Glutamatergic neuron (in vitro differentiated cells): Measurements from ENCODE around the gene CDK19. TPM values are rescaled to one million over a fixed set of nuclear protein-coding genes. Genes with fewer than 3 reads are reported as not detected.
"Not testable (repeated sequence)": the region's sequence is repeated elsewhere in the genome, so short reads cannot be mapped to it uniquely, and the experiment has no call there.

Experiments used
- DNase-seq: peaks from one replicate; pipeline ENCODE4 v3.0.0; 2022
- H3K27ac Mint-ChIP-seq: one replicate; pipeline ENCODE4 v1.8.0; 2020; ENCODE audit warnings: mild to moderate bottlenecking, mixed read lengths, inconsistent platforms; ENCODE audit not compliant: unreplicated experiment
- H3K27me3 Mint-ChIP-seq: one replicate; pipeline ENCODE4 v1.8.0; 2020; ENCODE audit warnings: mild to moderate bottlenecking, moderate library complexity, mixed read lengths, inconsistent platforms; ENCODE audit not compliant: unreplicated experiment
- H3K36me3 Mint-ChIP-seq: one replicate; pipeline ENCODE4 v1.8.0; 2020; ENCODE audit warnings: mild to moderate bottlenecking, mixed read lengths, inconsistent platforms; ENCODE audit not compliant: unreplicated experiment
- H3K4me1 Mint-ChIP-seq: one replicate; pipeline ENCODE4 v1.8.0; 2020; ENCODE audit warnings: mild to moderate bottlenecking, low read depth, mixed read lengths, inconsistent platforms; ENCODE audit not compliant: unreplicated experiment
- H3K4me3 Mint-ChIP-seq: one replicate; pipeline ENCODE4 v1.8.0; 2020; ENCODE audit warnings: mild to moderate bottlenecking, mixed read lengths, inconsistent platforms; ENCODE audit not compliant: unreplicated experiment
- H3K9me3 Mint-ChIP-seq: one replicate; pipeline ENCODE4 v1.8.0; 2020; ENCODE audit warnings: mild to moderate bottlenecking, moderate library complexity, mixed read lengths, inconsistent platforms; ENCODE audit not compliant: unreplicated experiment
- total RNA-seq: library from RNA; stranded (reverse); fragmentation: NEBNext Ultra II Directional; extraction: Animal tissue kit (Norgen Biotek cat#: 25700); gene quantifications from one replicate; pipeline ENCODE4 v1.2.1, GENCODE V29; 2021; ENCODE audit not compliant: unreplicated experiment
- TF ChIP-seq, protein P1 (sequence below): fragments of 200-600 bp; sonication (generic); IDR thresholded peaks from one replicate; pipeline ENCODE4 v1.5.0; 2021; ENCODE audit not compliant: partially characterized antibody, unreplicated experiment

Gene CDK19
- total RNA-seq, 1 donor from 2014 or later = 20.8 TPM

DNA sequence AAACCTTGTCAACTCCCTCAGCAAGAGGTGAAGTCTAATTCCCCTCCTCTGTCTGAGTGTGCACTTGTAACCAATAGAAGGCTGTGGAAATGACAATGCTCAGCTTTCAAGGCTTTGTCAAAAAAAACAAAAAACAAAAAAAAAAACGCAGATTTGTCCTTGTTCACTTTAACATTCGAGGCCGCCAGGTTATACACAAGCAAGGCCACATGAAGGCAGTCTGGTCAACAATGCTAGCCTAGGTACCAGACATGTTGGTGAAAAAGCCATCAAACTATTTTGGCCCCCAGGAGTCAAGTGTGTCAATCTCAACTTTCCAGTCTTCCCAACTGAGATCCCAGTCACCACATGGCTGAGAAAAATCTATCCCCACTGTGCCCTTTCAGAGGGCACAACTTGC is 92.3 kb downstream of the CDK19 start:
- no peaks in the 10 kb centered on the region for H3K4me1 Mint-ChIP-seq
- H3K27ac Mint-ChIP-seq = no peak overlapping the region
- H3K4me3 Mint-ChIP-seq = no peak overlapping the region
- no peak for DNase-seq
- peaks cover 1% of the 10 kb centered on the region for H3K9me3 Mint-ChIP-seq
- no peaks in the 10 kb centered on the region for H3K27me3 Mint-ChIP-seq
- H3K36me3 Mint-ChIP-seq = no peaks in the 10 kb centered on the region
- TF ChIP-seq, protein P1, sequence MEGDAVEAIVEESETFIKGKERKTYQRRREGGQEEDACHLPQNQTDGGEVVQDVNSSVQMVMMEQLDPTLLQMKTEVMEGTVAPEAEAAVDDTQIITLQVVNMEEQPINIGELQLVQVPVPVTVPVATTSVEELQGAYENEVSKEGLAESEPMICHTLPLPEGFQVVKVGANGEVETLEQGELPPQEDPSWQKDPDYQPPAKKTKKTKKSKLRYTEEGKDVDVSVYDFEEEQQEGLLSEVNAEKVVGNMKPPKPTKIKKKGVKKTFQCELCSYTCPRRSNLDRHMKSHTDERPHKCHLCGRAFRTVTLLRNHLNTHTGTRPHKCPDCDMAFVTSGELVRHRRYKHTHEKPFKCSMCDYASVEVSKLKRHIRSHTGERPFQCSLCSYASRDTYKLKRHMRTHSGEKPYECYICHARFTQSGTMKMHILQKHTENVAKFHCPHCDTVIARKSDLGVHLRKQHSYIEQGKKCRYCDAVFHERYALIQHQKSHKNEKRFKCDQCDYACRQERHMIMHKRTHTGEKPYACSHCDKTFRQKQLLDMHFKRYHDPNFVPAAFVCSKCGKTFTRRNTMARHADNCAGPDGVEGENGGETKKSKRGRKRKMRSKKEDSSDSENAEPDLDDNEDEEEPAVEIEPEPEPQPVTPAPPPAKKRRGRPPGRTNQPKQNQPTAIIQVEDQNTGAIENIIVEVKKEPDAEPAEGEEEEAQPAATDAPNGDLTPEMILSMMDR = no peak

DNA sequence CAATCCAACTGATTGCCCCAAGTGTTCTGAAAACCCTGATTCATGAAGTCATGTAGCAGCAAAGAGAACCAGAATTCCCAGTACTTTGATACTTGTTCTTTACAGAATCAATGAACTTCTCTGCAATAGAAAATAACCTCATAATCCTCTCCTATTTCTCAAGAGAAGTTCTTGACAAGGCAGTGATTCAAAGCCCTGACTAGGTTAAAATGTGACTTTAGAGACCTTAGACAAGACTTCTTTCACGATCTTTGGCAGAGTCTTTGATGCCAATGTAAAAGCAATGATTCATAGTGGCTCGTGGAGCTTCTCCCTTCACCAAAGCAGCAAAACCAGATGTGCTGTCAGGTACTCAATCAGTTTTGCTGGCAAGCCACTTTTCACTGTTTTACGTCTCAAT is 95.2 kb downstream of the CDK19 start:
- H3K9me3 Mint-ChIP-seq = peaks cover 1% of the 10 kb centered on the region
- no peak for DNase-seq
- no peak overlapping the region for H3K27ac Mint-ChIP-seq
- no peak overlapping the region for H3K4me3 Mint-ChIP-seq
- no peaks in the 10 kb centered on the region for H3K4me1 Mint-ChIP-seq
- H3K27me3 Mint-ChIP-seq = no peaks in the 10 kb centered on the region
- no peaks in the 10 kb centered on the region for H3K36me3 Mint-ChIP-seq
- TF ChIP-seq, protein P1 = no peak

DNA sequence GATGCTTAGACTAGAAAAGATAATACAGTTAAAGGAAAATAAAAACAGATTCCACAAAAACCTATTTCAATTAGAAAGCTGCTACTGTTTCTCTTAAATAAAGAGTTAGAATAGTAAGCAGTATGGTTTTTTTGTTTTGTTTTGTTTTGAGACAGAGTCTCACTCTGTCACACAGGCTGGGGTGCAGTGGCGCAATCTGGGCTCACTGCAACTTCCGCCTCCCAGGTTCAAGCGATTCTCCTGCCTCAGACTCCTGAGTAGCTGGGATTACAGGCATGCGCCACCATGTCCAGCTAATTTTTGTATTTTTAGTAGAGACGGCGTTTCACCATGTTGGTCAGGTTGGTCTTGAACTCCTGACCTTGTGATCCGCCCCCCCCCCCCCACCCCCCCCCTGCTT is 95.7 kb downstream of the CDK19 start:
- H3K9me3 Mint-ChIP-seq, H3K4me3 Mint-ChIP-seq, DNase-seq, H3K27me3 Mint-ChIP-seq, H3K27ac Mint-ChIP-seq, H3K4me1 Mint-ChIP-seq, H3K36me3 Mint-ChIP-seq: not testable (repeated sequence)

DNA sequence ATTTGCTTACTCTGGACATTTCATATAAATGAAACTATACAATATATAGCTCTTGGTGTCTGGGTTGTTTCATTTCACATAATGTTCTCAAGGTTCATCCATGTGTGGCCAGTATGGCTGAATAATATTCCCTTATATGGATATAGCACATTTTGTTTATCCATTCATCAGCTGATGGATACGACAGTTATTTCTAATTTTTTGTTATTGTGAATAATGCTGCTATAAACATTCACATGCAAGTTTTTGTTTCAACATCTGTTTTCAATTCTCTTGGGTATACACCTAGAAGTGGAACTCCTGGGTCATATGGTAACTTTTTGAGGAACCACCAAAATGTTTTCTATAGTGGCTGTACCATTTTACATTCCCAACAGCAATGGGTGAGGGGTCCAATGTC is 101.1 kb downstream of the CDK19 start:
- TF ChIP-seq, protein P1 = no peak
- no peaks in the 10 kb centered on the region for H3K4me1 Mint-ChIP-seq
- H3K9me3 Mint-ChIP-seq = peaks cover 1% of the 10 kb centered on the region
- no peak overlapping the region for H3K4me3 Mint-ChIP-seq
- DNase-seq = no peak
- H3K36me3 Mint-ChIP-seq = peaks cover 6% of the 10 kb centered on the region
- H3K27ac Mint-ChIP-seq = no peak overlapping the region
- H3K27me3 Mint-ChIP-seq = no peaks in the 10 kb centered on the region

DNA sequence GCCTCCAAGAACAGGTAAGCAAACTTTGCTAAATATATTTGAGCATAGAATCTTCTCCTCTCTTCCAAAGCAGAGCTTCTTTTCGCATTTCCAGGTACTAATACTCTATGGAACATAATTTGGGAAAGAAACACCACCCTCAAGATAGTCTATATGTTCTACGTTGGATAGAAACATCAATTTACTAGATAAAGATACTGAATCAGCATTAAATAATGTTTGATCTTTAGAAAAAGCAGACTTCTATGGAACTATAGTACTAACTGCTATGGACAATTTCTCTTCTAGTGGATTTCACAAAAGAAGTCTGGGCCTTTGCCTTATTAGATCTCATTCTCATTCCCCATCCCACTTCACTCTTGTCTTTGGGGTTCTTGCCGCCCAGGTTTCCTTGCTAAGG is 103.0 kb downstream of the CDK19 start:
- Mint-ChIP-seq H3K27ac (no peak overlapping the region), H3K4me1 (peaks cover 1% of the 10 kb centered on the region), H3K4me3 (no peak overlapping the region), H3K36me3 (peaks cover 6% of the 10 kb centered on the region), H3K9me3 (no peaks in the 10 kb centered on the region), H3K27me3 (no peaks in the 10 kb centered on the region)
- no peak for DNase-seq
- TF ChIP-seq, protein P1 = no peak

DNA sequence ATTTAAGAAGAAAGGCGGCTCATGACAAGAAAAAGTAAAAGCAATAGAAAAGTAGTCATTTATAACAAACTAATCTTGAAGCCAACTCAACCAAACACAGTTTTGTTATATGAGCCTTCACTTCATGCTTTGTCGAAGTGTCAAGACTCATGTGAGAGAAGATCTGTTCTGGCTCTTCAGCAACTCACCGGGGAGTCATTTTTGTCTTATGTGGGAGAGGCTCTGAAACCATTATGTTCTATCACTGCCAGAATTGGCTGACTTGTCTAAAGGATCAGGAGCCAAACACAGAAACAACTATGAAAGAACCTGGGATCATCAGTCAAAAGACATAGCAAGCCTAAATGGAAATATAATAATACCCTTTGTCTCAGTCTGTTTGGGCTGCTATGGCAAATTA is 105.2 kb downstream of the CDK19 start:
- peaks cover 6% of the 10 kb centered on the region for H3K36me3 Mint-ChIP-seq
- no peak overlapping the region for H3K27ac Mint-ChIP-seq
- H3K9me3 Mint-ChIP-seq = no peaks in the 10 kb centered on the region
- no peak for DNase-seq
- peaks cover 1% of the 10 kb centered on the region for H3K4me1 Mint-ChIP-seq
- no peaks in the 10 kb centered on the region for H3K27me3 Mint-ChIP-seq
- TF ChIP-seq, protein P1 = no peak
- no peak overlapping the region for H3K4me3 Mint-ChIP-seq
